DND-41 (cell line): ENCODE data around the gene ANKRD65.

ENCODE experiments used
- ATAC-seq: fragments of 200-7000 bp; cut with Tn5 transposase; 3 replicates; pipeline ENCODE4 v1.9.1; 2021; ENCODE audit warnings: low read depth; ENCODE audit not compliant: insufficient read depth
- DNase-seq: peaks from one replicate; pipeline ENCODE4 v3.0.0-alpha.2; 2020
- H2AFZ ChIP-seq: 2 replicates; pipeline ENCODE4 v1.6.0; 2012; ENCODE audit warnings: low read depth, low read length
- H3K27ac ChIP-seq: 2 replicates; pipeline ENCODE4 v1.5.1; 2012; ENCODE audit warnings: low read length, inconsistent platforms
- H3K27me3 ChIP-seq: fragments of 200-600 bp; sonication (generic); 2 replicates; pipeline ENCODE4 v1.6.0; 2012; ENCODE audit warnings: low read length, mild to moderate bottlenecking, inconsistent platforms; ENCODE audit not compliant: insufficient read depth, poor library complexity
- H3K36me3 ChIP-seq: 2 replicates; pipeline ENCODE4 v1.5.1; 2012; ENCODE audit warnings: low read length, inconsistent platforms; ENCODE audit not compliant: insufficient read depth
- H3K4me1 ChIP-seq: 2 replicates; pipeline ENCODE4 v1.5.1; 2012; ENCODE audit warnings: mild to moderate bottlenecking, low read length; ENCODE audit not compliant: insufficient read depth
- H3K4me2 ChIP-seq: 2 replicates; pipeline ENCODE4 v1.6.0; 2012; ENCODE audit warnings: mild to moderate bottlenecking, moderate library complexity, low read length, inconsistent platforms; ENCODE audit not compliant: insufficient read depth
- H3K4me3 ChIP-seq, 2 experiments: fragments of 200-600 bp in 1 of 2; shearing (Covaris generic) in 1 of 2; 2 replicates each; pipeline ENCODE4 v1.5.1; 2012 to 2016; ENCODE audit warnings: inconsistent platforms in 2 of 2, low read length in 2 of 2, mild to moderate bottlenecking in 2 of 2, low read depth in 1 of 2, moderate library complexity in 1 of 2
- H3K79me2 ChIP-seq: 2 replicates; pipeline ENCODE4 v1.6.0; 2012; ENCODE audit warnings: low read length, inconsistent platforms; ENCODE audit not compliant: insufficient read depth
- H3K9ac ChIP-seq: 2 replicates; pipeline ENCODE4 v1.6.0; 2012; ENCODE audit warnings: low read depth, mild to moderate bottlenecking, inconsistent platforms, low read length, moderate library complexity
- H3K9me3 ChIP-seq: 2 replicates; pipeline ENCODE4 v1.5.1; 2012; ENCODE audit warnings: low read length, moderate library complexity, mild to moderate bottlenecking, inconsistent platforms; ENCODE audit not compliant: insufficient read depth, severe bottlenecking
- H4K20me1 ChIP-seq: 2 replicates; pipeline ENCODE4 v1.6.0; 2012; ENCODE audit warnings: low read length; ENCODE audit not compliant: insufficient read depth
- CTCF ChIP-seq: IDR thresholded peaks from 2 replicates; pipeline ENCODE4 v1.5.1; 2012; ENCODE audit warnings: borderline replicate concordance, low read length, moderate library complexity, mild to moderate bottlenecking; ENCODE audit not compliant: poor library complexity, severe bottlenecking; ENCODE audit errors: extremely low read depth
- EZH2 ChIP-seq: IDR thresholded peaks from 3 replicates; pipeline ENCODE4 v1.6.1; 2012; ENCODE audit warnings: borderline replicate concordance, low read depth, mild to moderate bottlenecking, moderate library complexity, low read length, inconsistent platforms; ENCODE audit not compliant: severe bottlenecking

ANKRD65 gene

GRCh38 chr1:1407636-1408318, 13.3 kb downstream of the ANKRD65 start:
- H4K20me1 ChIP-seq = peaks cover 22% of the 10 kb centered on the region; the same call in 1 of the 2 replicates
- H3K27ac ChIP-seq = peak overlapping the region; percentile 91
- H3K4me1 ChIP-seq = peaks cover 40% of the 10 kb centered on the region
- no peaks in the 10 kb centered on the region for H3K9me3 ChIP-seq
- no peaks in the 10 kb centered on the region for H3K27me3 ChIP-seq
- H3K9ac ChIP-seq = peak overlapping the region; percentile 97
- no peak for DNase-seq
- ATAC-seq = peak; percentile 3; the same call in 1 of the 3 replicates
- no peak for TF ChIP-seq CTCF
- TF ChIP-seq EZH2 = no peak
- peak overlapping the region; percentile 62 to 84 for H3K4me3 ChIP-seq
- H3K36me3 ChIP-seq = peaks cover 42% of the 10 kb centered on the region
- peak overlapping the region; percentile 96 for H3K4me2 ChIP-seq
- H2AFZ ChIP-seq = peak overlapping the region; percentile 89
- peaks cover 58% of the 10 kb centered on the region for H3K79me2 ChIP-seq

GRCh38 chr1:1406821-1407635, 14.0 kb downstream of the ANKRD65 start, which contains the start of gene MRPL20:
Gene MRPL20, minus strand, starts transcription at chr1:1407293. Its CDS starts 76 bp downstream, at chr1:1407217.
- H3K27me3 ChIP-seq = no peaks in the 10 kb centered on the region
- H3K4me3 ChIP-seq = peak within 1 kb of the TSS; percentile 62 to 84
- DNase-seq (peak; percentile 96), ATAC-seq (peak; percentile 94)
- H3K36me3 ChIP-seq = peaks cover 49% of the 10 kb centered on the region
- peak within 1 kb of the TSS; percentile 97 for H3K9ac ChIP-seq
- H3K9me3 ChIP-seq = no peaks in the 10 kb centered on the region
- peak within 1 kb of the TSS; percentile 96 for H3K4me2 ChIP-seq
- peak within 1 kb of the TSS; percentile 91 for H3K27ac ChIP-seq
- peaks cover 65% of the 10 kb centered on the region for H3K79me2 ChIP-seq
- no peak for TF ChIP-seq EZH2
- TF ChIP-seq CTCF = no peak
- peaks cover 27% of the 10 kb centered on the region; the same call in 1 of the 2 replicates for H4K20me1 ChIP-seq
- H2AFZ ChIP-seq = peak within 1 kb of the TSS; percentile 89
- peaks cover 45% of the 10 kb centered on the region for H3K4me1 ChIP-seq

- Histone ChIP-seq H3K4me3 (peak overlapping the region; percentile 62 to 84; a peak in 3 of 4 replicates), H2AFZ (peak overlapping the region; percentile 89; the same call in 1 of the 2 replicates), H3K9me3 (no peaks in the 10 kb centered on the region), H3K9ac (peak overlapping the region; percentile 97), H3K4me1 (peaks cover 53% of the 10 kb centered on the region), H3K36me3 (peaks cover 57% of the 10 kb centered on the region), H3K27me3 (no peaks in the 10 kb centered on the region), H3K79me2 (peaks cover 73% of the 10 kb centered on the region), H3K27ac (peak overlapping the region; percentile 91), H3K4me2 (peak overlapping the region; percentile 86), H4K20me1 (peaks cover 34% of the 10 kb centered on the region)
- ATAC-seq = peak; percentile 5; the same call in 2 of the 3 replicates
- TF ChIP-seq EZH2 (no peak), CTCF (no peak)
- peak; percentile 46 for DNase-seq
Measured at GRCh38 chr1:1406101-1406820, 14.8 kb downstream of the ANKRD65 start.
